T-helper 1 cell treated with Interleukin-12 subunit alpha and Interleukin-12 subunit beta and Interleukin-4 antibody, amounts not matched to agents 30 μg/mL and 1 μg/mL, for 36 hours (primary cell): ENCODE measurements around the gene ZNF365.
"Not testable (repeated sequence)": the region's sequence is repeated elsewhere in the genome, so short reads cannot be mapped to it uniquely, and the experiment has no call there.

Experiments used
- H3K27ac Mint-ChIP-seq: one replicate; pipeline ENCODE4 v1.8.0; 2021; ENCODE audit warnings: mild to moderate bottlenecking, mixed read lengths
- H3K27me3 Mint-ChIP-seq: one replicate; pipeline ENCODE4 v1.8.0; 2021; ENCODE audit warnings: low read depth, mixed read lengths
- H3K36me3 Mint-ChIP-seq: one replicate; pipeline ENCODE4 v1.8.0; 2021; ENCODE audit warnings: low read depth, mixed read lengths
- H3K4me1 Mint-ChIP-seq: one replicate; pipeline ENCODE4 v1.8.0; 2021; ENCODE audit warnings: low read depth, mixed read lengths
- H3K4me3 Mint-ChIP-seq: one replicate; pipeline ENCODE4 v1.8.0; 2021; ENCODE audit warnings: mild to moderate bottlenecking, moderate library complexity, mixed read lengths
- H3K9me3 Mint-ChIP-seq: one replicate; pipeline ENCODE4 v1.8.0; 2021; ENCODE audit warnings: mixed read lengths

The ZNF365 gene

GRCh38 chr10:62386356-62387320 is 12.5 kb downstream of the ZNF365 start:
- Mint-ChIP-seq H3K4me1 (peaks cover 6% of the 10 kb centered on the region), H3K27me3 (peaks cover 19% of the 10 kb centered on the region), H3K4me3 (no peak overlapping the region), H3K9me3 (no peaks in the 10 kb centered on the region), H3K27ac (no peak overlapping the region), H3K36me3 (no peaks in the 10 kb centered on the region)

- H3K27me3 Mint-ChIP-seq, result peaks cover 15% of the 10 kb centered on the region
- H3K36me3 Mint-ChIP-seq, result no peaks in the 10 kb centered on the region
- H3K4me1 Mint-ChIP-seq, result peaks cover 6% of the 10 kb centered on the region
- no peaks in the 10 kb centered on the region for H3K9me3 Mint-ChIP-seq
- H3K4me3 Mint-ChIP-seq, result no peak overlapping the region
- H3K27ac Mint-ChIP-seq, result no peak overlapping the region
Measured at GRCh38 chr10:62388328-62388727, 14.2 kb downstream of the ZNF365 start.

DNA sequence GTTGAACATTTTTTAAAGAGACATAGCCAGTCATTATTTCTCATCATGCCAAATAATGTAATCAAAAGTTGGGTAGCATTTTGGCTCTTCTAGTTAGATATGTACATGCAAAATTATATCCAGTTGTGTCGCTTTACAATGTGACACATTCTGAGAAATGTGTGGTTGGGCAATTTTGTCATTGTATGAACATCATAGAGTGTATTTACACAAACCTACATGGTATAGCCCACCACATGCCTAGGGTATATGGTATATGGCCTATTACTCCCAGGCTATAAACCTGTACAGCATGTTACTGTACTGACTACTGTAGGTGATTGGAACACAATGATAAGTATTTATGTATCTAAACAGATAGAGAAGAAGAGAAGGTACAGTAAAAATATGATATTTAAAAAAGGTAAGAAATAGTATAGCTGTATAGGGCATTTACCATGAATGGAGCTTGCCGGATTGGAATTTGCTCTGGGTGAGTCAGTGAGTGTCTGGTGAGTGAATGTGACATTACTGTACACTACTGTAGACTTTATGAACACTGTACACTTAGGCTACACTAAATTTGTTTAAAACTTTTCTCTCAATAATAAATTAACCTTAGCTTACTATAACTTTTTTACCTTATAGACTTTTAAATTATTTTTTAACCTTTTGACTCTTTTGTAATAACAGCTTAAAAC is 16.5 kb downstream of the ZNF365 start:
- Mint-ChIP-seq H3K36me3 (no peaks in the 10 kb centered on the region), H3K4me3 (no peak overlapping the region), H3K27me3 (peaks cover 14% of the 10 kb centered on the region), H3K9me3 (no peaks in the 10 kb centered on the region), H3K27ac (no peak overlapping the region), H3K4me1 (no peaks in the 10 kb centered on the region)

GRCh38 chr10:62393237-62393636 is 19.1 kb downstream of the ZNF365 start:
- H3K36me3 Mint-ChIP-seq, result no peaks in the 10 kb centered on the region
- H3K4me3 Mint-ChIP-seq, result no peak overlapping the region
- no peaks in the 10 kb centered on the region for H3K27me3 Mint-ChIP-seq
- no peak overlapping the region for H3K27ac Mint-ChIP-seq
- no peaks in the 10 kb centered on the region for H3K9me3 Mint-ChIP-seq
- H3K4me1 Mint-ChIP-seq, result no peaks in the 10 kb centered on the region

DNA sequence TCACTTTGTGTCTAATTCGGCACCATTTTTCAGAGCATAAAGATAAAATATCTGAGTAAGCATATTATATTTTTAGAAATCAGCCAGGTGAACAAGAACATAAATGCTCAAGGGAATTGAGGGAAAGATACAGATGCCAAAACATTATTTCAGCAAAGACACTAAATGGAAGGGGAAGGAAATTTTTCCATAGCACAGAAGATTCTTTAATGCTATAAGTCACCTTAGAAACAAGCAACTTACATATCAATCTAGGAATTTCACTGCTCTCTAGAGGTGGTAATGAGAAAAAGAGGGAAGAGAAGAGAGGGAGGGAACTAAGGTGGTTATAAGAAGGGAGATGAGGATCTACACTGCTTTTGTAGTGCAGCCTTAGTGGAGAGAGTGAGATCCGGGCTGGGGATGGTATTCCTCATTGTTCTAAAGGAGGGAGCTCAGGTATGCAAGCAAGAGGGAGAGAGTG is 20.4 kb downstream of the ZNF365 start:
- Mint-ChIP-seq H3K4me1 (no peaks in the 10 kb centered on the region), H3K9me3 (no peaks in the 10 kb centered on the region), H3K27ac (no peak overlapping the region), H3K36me3 (no peaks in the 10 kb centered on the region), H3K27me3 (peaks cover 3% of the 10 kb centered on the region), H3K4me3 (no peak overlapping the region)

DNA sequence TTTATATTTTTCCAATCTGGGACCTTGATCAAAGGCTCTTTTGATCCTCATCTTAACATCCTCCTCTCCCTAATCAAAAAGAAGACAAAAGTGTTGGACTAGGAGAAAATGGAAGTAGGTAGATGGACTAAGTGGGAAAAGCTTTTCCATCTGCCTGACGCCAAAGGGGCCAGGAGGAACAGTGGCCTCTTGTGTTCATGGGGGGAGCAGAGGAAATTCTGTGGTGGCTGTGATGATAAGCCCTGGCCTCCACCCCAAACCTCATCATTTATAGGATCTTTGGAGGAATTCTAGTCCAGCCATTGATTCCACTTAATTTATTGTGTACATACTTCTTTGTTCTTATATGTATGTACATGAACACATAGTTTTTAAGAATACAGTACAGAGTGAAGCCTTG is 21.7 kb downstream of the ZNF365 start:
- no peaks in the 10 kb centered on the region for H3K4me1 Mint-ChIP-seq
- no peak overlapping the region for H3K27ac Mint-ChIP-seq
- no peak overlapping the region for H3K4me3 Mint-ChIP-seq
- no peaks in the 10 kb centered on the region for H3K9me3 Mint-ChIP-seq
- H3K27me3 Mint-ChIP-seq, result peaks cover 3% of the 10 kb centered on the region
- H3K36me3 Mint-ChIP-seq, result no peaks in the 10 kb centered on the region

DNA sequence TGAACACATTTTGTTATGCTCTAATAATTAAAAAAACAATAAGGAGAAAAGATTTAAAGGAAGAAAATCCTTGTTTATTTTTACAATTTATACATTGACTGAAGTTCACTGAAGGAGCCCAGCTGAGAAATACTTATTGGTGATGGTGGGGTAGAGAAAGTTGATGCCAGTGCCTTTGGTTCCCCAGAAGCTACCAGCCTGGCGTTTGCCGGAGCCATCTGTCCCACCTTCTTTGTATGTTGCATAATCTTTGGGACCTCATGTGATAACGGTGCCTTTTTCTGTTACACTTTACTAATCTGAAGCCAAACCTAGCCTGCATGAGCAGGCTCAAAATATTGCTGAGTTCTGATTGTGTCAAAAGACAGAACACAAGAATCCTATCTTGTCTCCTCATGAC is 22.7 kb downstream of the ZNF365 start:
- no peaks in the 10 kb centered on the region for H3K9me3 Mint-ChIP-seq
- H3K4me3 Mint-ChIP-seq, result no peak overlapping the region
- peaks cover 3% of the 10 kb centered on the region for H3K27me3 Mint-ChIP-seq
- H3K4me1 Mint-ChIP-seq, result no peaks in the 10 kb centered on the region
- no peak overlapping the region for H3K27ac Mint-ChIP-seq
- no peaks in the 10 kb centered on the region for H3K36me3 Mint-ChIP-seq

DNA sequence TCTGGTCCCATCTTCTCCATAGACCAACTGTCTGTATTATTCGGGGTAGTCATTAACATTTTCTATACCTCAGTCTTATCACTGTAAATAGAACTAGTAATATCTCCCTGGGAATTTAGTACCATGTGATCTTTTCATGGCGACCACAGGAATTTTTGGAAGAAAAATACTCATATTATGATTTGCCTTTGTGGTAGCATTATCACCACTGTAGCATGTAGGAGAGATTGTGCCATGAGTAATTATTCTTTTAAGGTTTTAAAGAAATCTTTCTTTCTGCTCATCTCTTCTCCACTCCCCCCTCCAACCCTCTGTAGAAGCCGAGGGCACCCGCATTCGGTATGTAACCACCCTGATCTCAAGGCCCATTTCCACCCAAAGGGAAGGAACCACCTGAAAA is 25.0 kb downstream of the ZNF365 start:
- no peak overlapping the region for H3K27ac Mint-ChIP-seq
- H3K4me3 Mint-ChIP-seq, result no peak overlapping the region
- H3K4me1 Mint-ChIP-seq, result no peaks in the 10 kb centered on the region
- peaks cover 7% of the 10 kb centered on the region for H3K27me3 Mint-ChIP-seq
- H3K36me3 Mint-ChIP-seq, result no peaks in the 10 kb centered on the region
- no peaks in the 10 kb centered on the region for H3K9me3 Mint-ChIP-seq

GRCh38 chr10:62402508-62402907 is 28.3 kb downstream of the ZNF365 start:
- Mint-ChIP-seq H3K27me3 (peaks cover 7% of the 10 kb centered on the region), H3K9me3 (peaks cover 3% of the 10 kb centered on the region), H3K36me3 (no peaks in the 10 kb centered on the region), H3K4me1 (no peaks in the 10 kb centered on the region), H3K4me3 (no peak overlapping the region), H3K27ac (no peak overlapping the region)

DNA sequence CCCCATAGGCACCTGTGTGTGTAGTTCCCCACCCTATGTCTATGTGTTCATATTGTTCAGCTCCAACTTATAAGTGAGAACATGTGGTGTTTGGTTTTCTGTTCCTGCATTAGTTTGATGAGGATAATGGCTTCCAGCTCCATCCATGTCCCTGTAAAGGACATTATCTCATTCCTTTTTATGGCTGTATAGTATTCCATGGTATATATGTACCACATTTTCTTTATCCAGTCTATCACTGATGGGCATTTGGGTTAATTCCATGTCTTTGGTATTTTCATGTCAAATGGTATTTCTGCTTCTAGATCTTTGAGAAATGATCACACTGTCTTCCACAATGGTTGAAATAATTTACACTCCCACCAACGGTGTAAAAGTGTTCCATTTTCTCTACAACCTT is 36.4 kb downstream of the ZNF365 start:
- H3K27me3 Mint-ChIP-seq, result peaks cover 24% of the 10 kb centered on the region
- not testable (repeated sequence) for H3K4me1 Mint-ChIP-seq, H3K4me3 Mint-ChIP-seq, H3K36me3 Mint-ChIP-seq, H3K27ac Mint-ChIP-seq
- peaks cover 39% of the 10 kb centered on the region for H3K9me3 Mint-ChIP-seq

DNA sequence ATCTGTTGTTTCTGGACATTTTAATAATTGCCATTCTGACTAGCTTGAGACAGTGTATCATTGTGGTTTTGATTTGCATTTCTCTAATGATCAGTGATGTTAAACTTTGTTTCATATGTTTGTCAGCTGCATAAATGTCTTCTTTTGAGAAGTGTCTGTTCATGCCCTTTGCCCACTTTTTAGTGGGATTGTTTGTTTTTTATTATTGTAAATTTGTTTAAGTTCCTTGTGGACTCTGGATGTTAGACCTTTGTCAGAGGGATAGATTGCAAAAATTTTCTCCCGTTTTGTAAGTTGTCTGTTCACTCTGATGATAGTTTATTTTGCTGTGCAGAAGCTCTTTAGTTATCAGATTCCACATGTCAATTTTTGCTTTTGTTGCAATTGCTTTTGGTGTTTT is 36.8 kb downstream of the ZNF365 start:
- peaks cover 39% of the 10 kb centered on the region for H3K9me3 Mint-ChIP-seq

GRCh38 chr10:62413048-62413447 is 38.9 kb downstream of the ZNF365 start:
- H3K9me3 Mint-ChIP-seq, result peaks cover 30% of the 10 kb centered on the region
- no peak overlapping the region for H3K27ac Mint-ChIP-seq

More for the DNA sequence above, 36.8 kb downstream of the ZNF365 start:
- not testable (repeated sequence) for H3K4me3 Mint-ChIP-seq, H3K4me1 Mint-ChIP-seq, H3K36me3 Mint-ChIP-seq, H3K27ac Mint-ChIP-seq
- H3K27me3 Mint-ChIP-seq, result peaks cover 25% of the 10 kb centered on the region

DNA sequence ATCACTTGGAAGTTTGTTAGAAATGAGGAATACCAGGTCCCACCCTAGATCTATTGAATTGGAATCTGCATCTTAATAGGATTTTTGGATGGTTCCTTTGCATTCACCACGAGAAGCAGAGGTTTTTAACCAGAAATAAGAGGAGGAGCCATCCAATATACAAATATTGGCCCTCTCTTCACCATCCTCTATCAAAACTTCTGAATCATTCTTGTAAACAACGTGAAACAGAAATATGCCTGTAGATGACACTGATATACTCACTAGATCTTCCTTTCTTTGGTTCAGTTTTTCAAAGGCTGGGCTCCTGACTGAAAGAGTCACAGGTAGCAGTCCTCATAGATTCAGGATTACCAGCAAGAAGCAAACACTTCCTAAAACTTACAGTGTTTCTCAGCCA is 39.5 kb downstream of the ZNF365 start:
- Mint-ChIP-seq H3K27ac (no peak overlapping the region), H3K27me3 (peaks cover 35% of the 10 kb centered on the region), H3K36me3 (no peaks in the 10 kb centered on the region), H3K4me3 (no peak overlapping the region), H3K9me3 (peaks cover 24% of the 10 kb centered on the region), H3K4me1 (no peaks in the 10 kb centered on the region)

More at GRCh38 chr10:62413048-62413447, 38.9 kb downstream of the ZNF365 start:
- Mint-ChIP-seq H3K4me1 (no peaks in the 10 kb centered on the region), H3K36me3 (no peaks in the 10 kb centered on the region), H3K27me3 (peaks cover 35% of the 10 kb centered on the region), H3K4me3 (no peak overlapping the region)

DNA sequence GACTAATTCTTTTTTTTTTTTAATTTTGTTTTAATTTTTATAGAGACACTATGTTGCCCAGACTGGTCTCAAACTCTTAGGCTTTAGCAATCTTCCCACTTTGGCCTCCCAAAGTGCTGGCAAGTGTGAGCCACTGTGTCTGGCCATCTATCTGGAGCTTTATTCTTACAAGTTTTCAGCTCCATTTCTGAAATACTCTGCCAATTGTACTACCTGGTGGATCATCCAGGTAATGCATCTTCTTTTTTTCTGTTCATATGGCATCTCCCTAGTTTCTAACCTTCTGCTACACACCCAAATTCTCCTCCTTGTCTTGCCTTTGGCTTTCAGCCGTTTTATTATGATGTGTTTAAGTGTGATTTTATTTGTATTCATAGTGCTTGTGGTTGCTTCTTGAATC is 40.2 kb downstream of the ZNF365 start:
- H3K4me3 Mint-ChIP-seq, result no peak overlapping the region
- H3K27ac Mint-ChIP-seq, result no peak overlapping the region
- peaks cover 23% of the 10 kb centered on the region for H3K9me3 Mint-ChIP-seq
- no peaks in the 10 kb centered on the region for H3K36me3 Mint-ChIP-seq
- no peaks in the 10 kb centered on the region for H3K4me1 Mint-ChIP-seq
- peaks cover 42% of the 10 kb centered on the region for H3K27me3 Mint-ChIP-seq

- Mint-ChIP-seq H3K27me3 (peaks cover 13% of the 10 kb centered on the region), H3K36me3 (no peaks in the 10 kb centered on the region), H3K4me3 (no peak overlapping the region), H3K9me3 (no peaks in the 10 kb centered on the region), H3K27ac (no peak overlapping the region), H3K4me1 (no peaks in the 10 kb centered on the region)
Measured at GRCh38 chr10:62422068-62422590, 48.0 kb downstream of the ZNF365 start.
